Ovary (tissue), 9 donors: ENCODE data around the gene FBXO45. TPM values are rescaled to one million over a fixed set of nuclear protein-coding genes. Genes with fewer than 3 reads are reported as not detected.

Experiments
- DNase-seq, 5 donors: peaks; one replicate each; pipeline ENCODE4 v3.0.0-alpha.2; 2019 to 2020
- H3K27ac ChIP-seq, 2 donors: fragments of 200-600 bp; one replicate each; pipeline versions ENCODE4 v1.5.1 to v1.8.0; 2019 to 2022
- H3K27me3 ChIP-seq: fragments of 200-600 bp; one replicate; pipeline ENCODE4 v1.8.0; 2022
- H3K36me3 ChIP-seq: fragments of 200-600 bp; sonication (generic); one replicate; pipeline ENCODE4 v1.5.1; 2019
- H3K4me1 ChIP-seq: one replicate; pipeline ENCODE4 v1.8.1; 2013; ENCODE audit warnings: mild to moderate bottlenecking, moderate library complexity; ENCODE audit not compliant: insufficient read depth
- H3K4me3 ChIP-seq: fragments of 200-600 bp; sonication (generic); one replicate; pipeline ENCODE4 v1.5.1; 2017
- H3K9me3 ChIP-seq, 2 donors: fragments of 200-600 bp in 1 of 2; sonication (generic) in 1 of 2; one replicate each; pipeline versions ENCODE4 v1.5.1 to v1.8.1; 2013 to 2019; ENCODE audit warnings: mild to moderate bottlenecking in 1 of 2, moderate library complexity in 1 of 2
- EP300 ChIP-seq: sonication (generic); formaldehyde crosslinking; IDR thresholded peaks from one replicate; pipeline ENCODE4 v1.6.1; 2017; ENCODE audit warnings: antibody characterized with exemption
- POLR2A ChIP-seq: fragments of 450-650 bp; IDR thresholded peaks from one replicate; pipeline ENCODE4 v1.6.1; 2017; ENCODE audit warnings: antibody characterized with exemption, mild to moderate bottlenecking, moderate library complexity
- WGBS, 3 donors: extraction: QIAGEN DNeasy Blood & Tissue Kit in 1 of 3; methylation state at CpG; one replicate each; pipeline versions ENCODE4 v1.1.5 to v1.1.7; 2013 to 2017; 5-methylcytosine and 5-hydroxymethylcytosine counted together
- intact Hi-C, 4 donors: fragments of 100-400 bp; cut with DNase I; formaldehyde crosslinking; loops; one replicate each; pipeline versions ENCODE4 v1.11.0 to v1.15.1; 2022 to 2023
- polyA plus RNA-seq, 2 donors: library from polyadenylated mRNA; stranded (reverse); fragments of 200-250 nt in 1 of 2; fragments of 350-450 nt in 1 of 2; fragmentation: Illumina TruSeq in 1 of 2; extraction: RNeasy Lipid Tissue Mini Kit (QIAGEN cat#74804) in 1 of 2; gene quantifications; one replicate each; pipeline ENCODE4 v1.2.3, GENCODE V29; 2013 to 2014
- total RNA-seq, 7 donors: library from RNA; depleted of rRNA in 2 of 7; stranded (reverse); fragments of >200 nt in 2 of 7; fragmentation: NEBNext Ultra II Directional in 3 of 7; extraction: Animal tissue kit (Norgen Biotek cat#: 25700) in 3 of 7; gene quantifications; one replicate each; pipeline versions ENCODE4 v1.1.0 to v1.2.4, GENCODE V29; 2016 to 2023
- TF ChIP-seq, protein P1 (sequence below), 3 donors: fragments of 450-650 bp in 2 of 3; fragments of 200-600 bp in 1 of 3; IDR thresholded peaks; one replicate each; pipeline versions ENCODE4 v1.5.1 to v1.8.0; 2016 to 2022; ENCODE audit warnings: antibody characterized with exemption in 3 of 3, mild to moderate bottlenecking in 1 of 3
- donor health status: DM: no; HTN: no; CAD: no; lungs with moderate emphysema.
- donor health status: DM: no; HTN: no; CAD: no.
- donor health status: Bipolar disorder and iron deficiency.
- donor health status: DM: yes; HTN: yes; CAD: no.
- donor health status: DM: no; HTN: no; CAD: no.
- donor health status: DM: yes; HTN: yes; CAD: no.

FBXO45 gene
- total and polyA plus RNA-seq, 9 donors = 3.8 to 8.2 (median 7.2) TPM

DNA sequence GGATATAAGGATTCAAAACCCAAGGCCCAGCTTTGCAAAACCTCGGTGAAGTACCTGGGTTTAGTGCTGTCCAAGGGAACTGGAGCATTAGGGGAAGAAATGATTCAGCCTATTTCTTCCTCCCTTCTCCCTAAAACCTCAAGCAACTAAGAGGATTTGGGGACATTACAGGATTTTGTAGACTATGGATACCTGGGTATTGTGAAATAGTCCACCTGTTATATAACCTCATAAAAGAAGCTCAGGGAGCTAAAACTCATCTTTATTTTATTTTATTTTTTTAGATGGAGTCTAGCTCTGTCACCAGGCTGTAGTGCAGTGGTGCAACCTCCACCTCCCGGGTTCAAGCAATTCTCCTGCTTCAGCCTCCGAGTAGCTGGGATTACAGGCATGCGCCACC lies 44.6 kb upstream of the FBXO45 start:
- H3K27me3 ChIP-seq = no peaks in the 10 kb centered on the region
- peaks cover 2% of the 10 kb centered on the region for H3K4me1 ChIP-seq
- WGBS, 3 donors = 94 to 97% (median 95%) methylated on average over 4 of the region's 4 CpGs
- peaks cover 6 to 8% of the 10 kb centered on the region in 2 donors for H3K9me3 ChIP-seq
- no peaks in the 10 kb centered on the region for H3K36me3 ChIP-seq
- TF ChIP-seq, protein P1, sequence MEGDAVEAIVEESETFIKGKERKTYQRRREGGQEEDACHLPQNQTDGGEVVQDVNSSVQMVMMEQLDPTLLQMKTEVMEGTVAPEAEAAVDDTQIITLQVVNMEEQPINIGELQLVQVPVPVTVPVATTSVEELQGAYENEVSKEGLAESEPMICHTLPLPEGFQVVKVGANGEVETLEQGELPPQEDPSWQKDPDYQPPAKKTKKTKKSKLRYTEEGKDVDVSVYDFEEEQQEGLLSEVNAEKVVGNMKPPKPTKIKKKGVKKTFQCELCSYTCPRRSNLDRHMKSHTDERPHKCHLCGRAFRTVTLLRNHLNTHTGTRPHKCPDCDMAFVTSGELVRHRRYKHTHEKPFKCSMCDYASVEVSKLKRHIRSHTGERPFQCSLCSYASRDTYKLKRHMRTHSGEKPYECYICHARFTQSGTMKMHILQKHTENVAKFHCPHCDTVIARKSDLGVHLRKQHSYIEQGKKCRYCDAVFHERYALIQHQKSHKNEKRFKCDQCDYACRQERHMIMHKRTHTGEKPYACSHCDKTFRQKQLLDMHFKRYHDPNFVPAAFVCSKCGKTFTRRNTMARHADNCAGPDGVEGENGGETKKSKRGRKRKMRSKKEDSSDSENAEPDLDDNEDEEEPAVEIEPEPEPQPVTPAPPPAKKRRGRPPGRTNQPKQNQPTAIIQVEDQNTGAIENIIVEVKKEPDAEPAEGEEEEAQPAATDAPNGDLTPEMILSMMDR (IDR thresholded peaks at IDR 0.05) = no peak
- TF ChIP-seq EP300 (no peak), POLR2A (no peak)
- H3K4me3 ChIP-seq = no peak overlapping the region
- no peak for DNase-seq
- H3K27ac ChIP-seq = no peak overlapping the region
- intact Hi-C loops = no loop called here

DNA sequence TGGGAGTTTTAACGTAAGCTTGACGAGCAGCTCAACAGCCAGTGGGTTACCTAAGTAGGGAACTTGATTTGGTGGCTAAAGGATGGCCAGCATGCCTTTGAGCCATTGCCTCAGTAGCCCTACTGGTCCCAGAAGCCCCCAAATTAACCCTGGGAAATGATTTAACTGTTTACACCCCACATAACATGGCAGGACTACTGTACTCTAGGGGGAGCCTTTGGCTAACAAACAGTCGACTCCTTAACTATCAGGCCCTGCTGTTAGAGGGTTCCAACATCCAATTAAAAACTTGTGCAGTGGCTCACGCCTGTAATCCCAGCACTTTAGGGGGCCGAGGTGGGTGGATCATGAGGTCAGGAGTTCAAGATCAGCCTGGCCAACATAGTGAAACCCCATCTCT lies 43.9 kb upstream of the FBXO45 start:
- H3K36me3 ChIP-seq = no peaks in the 10 kb centered on the region
- WGBS, 3 donors = 52 to 61% (median 56%) methylated on average over 5 of the region's 5 CpGs
- DNase-seq = no peak
- intact Hi-C loops = no loop called here
- peaks cover 0 to 1% of the 10 kb centered on the region in 2 donors for H3K9me3 ChIP-seq
- no peak for TF ChIP-seq EP300
- TF ChIP-seq, protein P1 (IDR thresholded peaks at IDR 0.05) = no peak
- TF ChIP-seq POLR2A = no peak
- H3K4me1 ChIP-seq = peaks cover 4% of the 10 kb centered on the region
- H3K27me3 ChIP-seq = no peaks in the 10 kb centered on the region
- H3K27ac ChIP-seq = no peak overlapping the region
- no peak overlapping the region for H3K4me3 ChIP-seq

DNA sequence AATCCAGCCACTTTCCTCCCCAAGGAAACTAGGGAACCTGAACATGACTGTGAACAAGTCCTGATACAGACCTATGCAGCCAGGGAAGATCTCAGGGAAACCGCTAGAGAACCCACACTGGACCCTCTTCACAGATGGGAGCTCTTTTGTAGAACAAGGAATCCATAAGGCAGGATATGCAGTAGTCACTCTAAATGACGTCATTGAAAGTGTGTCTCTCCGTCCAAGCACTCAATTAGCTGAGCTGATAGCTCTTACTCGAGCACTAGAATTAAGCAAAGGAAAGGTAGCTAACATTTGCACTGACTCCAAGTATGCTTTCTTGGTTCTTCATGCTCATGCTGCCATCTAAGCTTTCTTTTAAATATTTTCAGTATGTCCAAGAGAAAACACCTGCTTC lies 43.3 kb upstream of the FBXO45 start:
- intact Hi-C loops = no loop called here
- Histone ChIP-seq H3K27me3 (no peaks in the 10 kb centered on the region), H3K36me3 (no peaks in the 10 kb centered on the region), H3K4me3 (no peak overlapping the region), H3K4me1 (peaks cover 4% of the 10 kb centered on the region), H3K9me3 (no peaks in the 10 kb centered on the region), H3K27ac (no peak overlapping the region)
- 81 to 84% (median 83%) methylated on average over 4 of the region's 4 CpGs for WGBS, 3 donors
- DNase-seq = no peak
- TF ChIP-seq POLR2A (no peak), EP300 (no peak)
- TF ChIP-seq, protein P1 (IDR thresholded peaks at IDR 0.05) = no peak

DNA sequence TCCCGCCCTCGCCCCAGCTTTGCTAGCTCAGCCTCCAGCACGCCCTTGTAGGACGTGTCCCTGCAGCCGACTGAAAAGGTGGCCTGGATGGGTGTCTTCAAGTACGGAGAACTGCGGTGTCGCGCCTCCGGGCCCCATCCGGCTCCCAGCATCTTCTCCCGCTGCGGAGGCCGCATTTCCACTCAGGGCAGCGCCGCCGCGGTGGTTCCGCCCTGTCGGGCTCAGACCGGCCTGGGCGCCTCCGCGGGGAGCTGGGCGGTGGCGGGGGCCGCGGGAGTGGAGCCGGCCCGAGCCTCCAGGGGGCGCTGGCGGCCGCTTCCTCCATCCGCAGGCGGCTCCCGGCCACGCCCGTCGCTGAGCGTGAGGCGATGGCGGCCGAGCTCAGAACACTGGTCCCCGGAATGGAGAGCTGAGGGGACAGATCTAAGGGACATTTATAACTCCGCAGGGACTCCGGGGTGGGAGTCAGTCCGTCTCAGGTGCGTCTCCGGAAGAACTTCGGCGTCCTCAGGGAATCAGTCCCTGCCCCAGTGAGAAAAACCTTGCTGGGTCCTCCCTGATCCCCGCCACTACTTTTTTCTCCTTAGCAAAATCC lies 39.7 kb upstream of the FBXO45 start:
- TF ChIP-seq, protein P1 (IDR thresholded peaks at IDR 0.05) = peak in 1 of 3 donors; percentile 56
- no peak for TF ChIP-seq POLR2A
- peak; percentile 21 to 66 (median 42) for DNase-seq
- Histone ChIP-seq H3K27me3 (no peaks in the 10 kb centered on the region), H3K27ac (no peak overlapping the region), H3K4me1 (peaks cover 4% of the 10 kb centered on the region), H3K36me3 (no peaks in the 10 kb centered on the region), H3K9me3 (peaks cover 0 to 3% of the 10 kb centered on the region in 2 donors), H3K4me3 (peak overlapping the region; percentile 22)
- 3 to 4% (median 3%) methylated on average over 43 to 52 of the region's 52 CpGs for WGBS, 3 donors
- intact Hi-C loops = no loop called here
